ENCODE measurements around the gene NRBP1.
"Not testable (repeated sequence)": the region's sequence is repeated elsewhere in the genome, so short reads cannot be mapped to it uniquely, and the experiment has no call there.

Gene NRBP1

DNA sequence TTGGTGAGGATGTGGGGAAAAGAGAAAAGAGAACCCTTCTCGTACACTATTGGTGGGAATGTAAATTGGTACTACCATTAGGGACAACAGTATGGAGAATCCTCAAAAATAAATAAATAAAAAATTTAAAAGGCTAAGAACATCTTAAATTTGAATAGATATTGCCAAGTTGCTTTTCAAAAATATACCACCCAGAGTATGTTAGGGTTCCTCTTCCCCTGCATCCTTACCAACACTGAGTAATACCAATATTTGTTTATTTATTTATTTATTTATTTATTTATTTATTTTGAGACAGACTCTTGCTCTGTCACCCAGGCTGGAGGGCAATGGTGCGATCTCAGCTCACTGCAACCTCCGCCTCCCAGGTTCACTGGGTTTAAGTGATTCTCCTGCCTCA, 5.5 kb upstream of the NRBP1 start:
- DNase-seq, result no peak

DNA sequence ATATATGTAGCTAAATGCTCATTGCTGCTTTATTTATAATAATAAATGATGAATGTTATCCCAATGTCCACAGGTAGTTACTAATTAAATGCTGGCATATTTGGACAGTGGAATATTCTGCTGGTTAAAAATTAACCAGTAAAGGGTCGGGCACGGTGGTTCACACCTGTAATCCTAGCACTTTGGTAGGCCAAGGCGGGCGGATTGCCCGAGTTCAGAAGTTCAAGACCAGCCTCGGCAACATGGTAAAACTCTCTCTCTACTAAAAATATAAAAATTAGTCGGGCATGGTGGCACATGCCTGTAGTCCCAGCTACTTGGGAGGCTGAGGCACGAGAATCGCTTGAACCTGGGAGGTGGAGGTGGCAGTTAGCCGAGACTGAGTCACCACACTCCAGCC, 3.4 kb upstream of the NRBP1 start:
- DNase-seq, result not testable (repeated sequence)

DNA sequence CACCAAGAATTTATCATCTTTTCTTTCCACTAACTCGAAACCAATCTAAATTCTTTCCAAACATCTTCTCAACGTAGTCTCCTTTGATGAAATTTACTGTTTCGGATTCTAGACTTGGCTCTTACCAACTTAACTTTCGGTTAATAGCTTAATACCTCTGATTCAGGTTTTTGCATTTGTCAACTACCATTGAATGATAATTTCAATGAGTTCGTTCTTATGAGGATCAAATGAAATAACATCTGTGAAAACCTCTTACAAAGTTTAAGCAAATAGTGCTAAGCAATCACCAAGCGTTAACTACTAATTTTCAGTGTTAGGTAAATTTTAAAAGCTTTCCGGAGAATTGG, 593 bp upstream of the NRBP1 start:
- no peak for DNase-seq

DNA sequence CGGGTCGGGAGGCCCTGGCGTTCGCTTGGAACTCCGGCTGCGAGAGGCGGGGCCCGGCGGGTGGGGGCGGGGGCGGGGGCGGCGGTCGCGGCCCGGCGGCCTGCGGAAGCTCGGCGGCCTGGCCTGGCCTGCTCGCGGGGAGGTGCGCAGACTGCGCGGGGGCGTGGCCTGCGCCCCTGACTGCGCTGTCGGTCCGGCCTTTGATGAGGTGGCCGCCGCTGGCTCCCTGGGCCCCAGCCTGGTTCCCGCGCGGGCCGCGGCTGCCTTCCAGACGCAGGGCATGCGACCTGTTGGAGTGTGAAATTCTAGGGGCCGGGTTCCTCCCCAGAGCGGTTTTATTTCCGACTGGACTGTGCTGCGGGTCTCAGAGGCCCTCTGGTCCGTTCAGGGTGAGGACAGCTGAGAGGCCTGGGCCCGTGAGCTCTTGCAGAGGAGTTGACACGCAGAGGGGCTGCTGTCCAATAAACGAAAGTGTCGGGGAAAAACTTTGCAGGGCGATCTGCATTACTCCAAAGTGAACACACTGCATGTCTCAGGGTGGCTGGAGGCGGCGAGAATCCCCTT, 629 bp downstream of the NRBP1 start:
- DNase-seq, result peak; percentile 92

DNA sequence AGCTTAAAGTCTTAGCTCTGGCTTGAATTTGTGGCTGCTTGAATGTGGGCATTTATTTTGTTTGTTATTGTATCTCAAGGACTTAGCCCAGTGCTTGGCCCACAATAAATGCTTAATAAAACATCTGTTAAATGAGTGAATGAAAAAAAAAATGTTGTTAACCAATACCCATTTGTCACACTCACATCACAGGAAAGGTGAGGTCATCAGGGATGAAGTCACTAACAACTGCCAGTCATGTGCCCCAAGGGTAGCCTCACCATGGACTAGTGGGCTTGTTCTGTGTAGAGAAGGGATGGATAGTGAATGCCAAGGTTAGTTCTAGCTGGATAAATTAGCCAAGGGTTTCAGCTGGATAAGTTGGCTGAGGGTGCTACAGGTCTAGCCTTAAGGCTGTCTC, 3.0 kb downstream of the NRBP1 start:
- peak; percentile 30 for DNase-seq

DNA sequence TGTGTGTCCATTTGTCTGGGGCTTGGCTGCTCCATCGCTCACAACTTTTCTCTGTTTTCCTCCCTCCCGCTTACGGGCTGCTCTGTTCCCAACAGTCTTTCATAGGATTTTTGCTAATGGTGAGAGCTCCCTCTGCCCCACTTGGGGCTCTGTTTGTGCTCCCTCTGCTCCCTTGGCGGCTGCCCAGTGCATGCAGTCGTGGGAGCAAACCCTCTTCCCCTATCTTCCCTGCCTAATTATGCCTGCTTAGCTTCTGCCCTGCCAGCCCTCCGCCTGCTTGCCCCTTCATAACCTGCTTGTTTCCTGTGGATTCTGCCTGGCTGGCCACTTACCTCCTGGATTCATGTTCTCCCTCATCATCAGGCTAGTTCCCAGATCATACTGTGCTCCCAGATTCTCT, 7.2 kb downstream of the NRBP1 start:
- DNase-seq, result no peak

DNA sequence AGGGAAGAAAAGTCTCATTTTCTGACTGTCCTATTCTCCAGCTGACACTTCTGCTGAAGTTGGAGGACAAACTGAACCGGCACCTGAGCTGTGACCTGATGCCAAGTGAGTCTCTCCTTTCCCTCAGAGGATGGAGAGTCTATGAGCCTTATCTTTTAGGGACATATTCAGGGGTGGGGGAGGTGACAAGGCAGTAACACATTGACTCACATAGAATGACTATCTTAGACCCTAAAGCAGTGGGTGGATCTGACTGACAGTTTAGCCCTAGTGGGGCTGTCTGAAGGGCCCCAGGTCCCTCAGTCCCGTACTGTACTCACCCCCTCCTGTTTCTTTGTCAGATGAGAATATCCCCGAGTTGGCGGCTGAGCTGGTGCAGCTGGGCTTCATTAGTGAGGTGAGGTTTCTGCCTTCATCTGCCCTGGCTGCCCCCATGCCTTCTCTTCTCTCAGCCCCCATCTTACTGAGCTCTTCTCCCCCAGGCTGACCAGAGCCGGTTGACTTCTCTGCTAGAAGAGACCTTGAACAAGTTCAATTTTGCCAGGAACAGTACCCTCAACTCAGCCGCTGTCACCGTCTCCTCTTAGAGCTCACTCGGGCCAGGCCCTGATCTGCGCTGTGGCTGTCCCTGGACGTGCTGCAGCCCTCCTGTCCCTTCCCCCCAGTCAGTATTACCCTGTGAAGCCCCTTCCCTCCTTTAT, 12.9 kb downstream of the NRBP1 start:
- DNase-seq, result peak; percentile 25

DNA sequence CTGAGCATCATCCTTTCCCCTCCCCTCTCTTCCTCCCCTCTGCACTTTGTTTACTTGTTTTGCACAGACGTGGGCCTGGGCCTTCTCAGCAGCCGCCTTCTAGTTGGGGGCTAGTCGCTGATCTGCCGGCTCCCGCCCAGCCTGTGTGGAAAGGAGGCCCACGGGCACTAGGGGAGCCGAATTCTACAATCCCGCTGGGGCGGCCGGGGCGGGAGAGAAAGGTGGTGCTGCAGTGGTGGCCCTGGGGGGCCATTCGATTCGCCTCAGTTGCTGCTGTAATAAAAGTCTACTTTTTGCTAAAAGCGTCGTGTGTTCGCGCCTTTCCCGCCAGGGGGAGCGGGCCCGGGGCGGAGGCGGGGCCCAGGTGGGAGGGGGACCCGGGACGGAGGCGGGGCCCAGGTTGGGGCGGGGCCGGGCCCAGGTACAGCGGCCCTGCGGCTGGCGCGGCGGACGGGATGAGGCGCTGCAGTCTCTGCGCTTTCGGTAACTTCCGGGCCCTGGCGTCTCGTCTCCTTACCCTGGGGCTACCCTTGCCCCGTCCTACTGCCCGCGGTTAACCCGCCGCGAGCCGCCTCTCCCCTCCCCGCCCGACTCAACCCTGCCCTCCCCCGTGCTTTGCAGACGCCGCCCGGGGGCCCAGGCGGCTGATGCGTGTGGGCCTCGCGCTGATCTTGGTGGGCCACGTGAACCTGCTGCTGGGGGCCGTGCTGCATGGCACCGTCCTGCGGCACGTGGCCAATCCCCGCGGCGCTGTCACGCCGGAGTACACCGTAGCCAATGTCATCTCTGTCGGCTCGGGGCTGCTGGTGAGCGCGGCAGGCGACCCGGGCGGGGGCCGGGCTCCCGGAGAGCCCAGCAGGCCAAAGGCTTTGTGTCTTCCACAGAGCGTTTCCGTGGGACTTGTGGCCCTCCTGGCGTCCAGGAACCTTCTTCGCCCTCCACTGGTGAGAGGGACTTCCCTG, 13.8 kb downstream of the NRBP1 start, which contains the start of gene KRTCAP3:
KRTCAP3 (plus strand) TSS at position 424 of the 962 bp plus-strand sequence; CDS start at position 456, 32 bp downstream.
- DNase-seq, result no peak

DNA sequence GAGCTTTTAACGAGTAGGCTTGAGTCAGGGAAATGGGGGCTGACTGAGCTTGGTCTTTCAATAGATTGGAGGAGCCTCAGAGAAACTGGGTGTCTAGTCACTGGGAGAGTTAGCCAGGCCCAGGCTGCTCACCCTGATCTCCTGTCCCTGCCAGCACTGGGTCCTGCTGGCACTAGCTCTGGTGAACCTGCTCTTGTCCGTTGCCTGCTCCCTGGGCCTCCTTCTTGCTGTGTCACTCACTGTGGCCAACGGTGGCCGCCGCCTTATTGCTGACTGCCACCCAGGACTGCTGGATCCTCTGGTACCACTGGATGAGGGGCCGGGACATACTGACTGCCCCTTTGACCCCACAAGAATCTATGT, 14.5 kb downstream of the NRBP1 start:
- no peak for DNase-seq

DNA sequence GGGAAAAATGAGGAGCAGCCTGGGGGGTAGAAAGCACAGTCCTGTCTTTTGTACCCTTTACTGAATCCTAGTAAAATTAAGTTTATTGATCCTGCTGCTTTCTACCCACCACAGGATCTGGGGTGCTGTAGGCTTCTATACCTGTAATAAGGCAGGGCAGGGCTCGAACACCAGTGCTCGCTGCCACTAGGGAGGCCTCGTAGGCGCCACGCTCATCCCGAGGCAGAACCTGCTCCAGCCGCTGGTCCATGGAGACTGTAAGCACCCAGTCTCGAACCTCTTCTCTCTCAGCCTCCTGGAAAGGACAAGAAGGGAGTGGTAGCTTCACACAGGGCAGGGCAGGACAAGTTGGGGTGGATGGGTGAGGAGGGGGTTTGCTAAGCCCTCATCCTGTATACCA, 16.7 kb downstream of the NRBP1 start:
- DNase-seq, result no peak

DNA sequence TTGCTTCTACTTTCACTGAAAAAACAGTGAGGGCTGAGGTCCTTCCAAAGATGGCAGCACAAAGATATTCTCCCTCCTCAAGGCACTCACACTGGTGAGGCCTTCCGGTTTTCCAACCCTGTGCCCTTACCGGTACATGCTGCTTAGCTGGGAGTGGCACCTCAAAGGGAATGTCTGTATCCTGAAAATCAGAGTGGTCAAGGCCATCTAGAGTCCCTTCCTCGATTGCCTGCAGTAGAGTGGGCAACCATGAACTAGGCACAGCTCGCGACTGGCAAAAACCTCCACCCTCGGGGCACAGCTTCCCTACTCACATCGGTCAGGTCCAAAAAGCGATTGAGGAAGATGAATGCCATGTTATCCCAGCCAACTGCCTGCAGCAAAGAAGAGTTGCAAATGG, 17.2 kb downstream of the NRBP1 start:
- no peak for DNase-seq

DNA sequence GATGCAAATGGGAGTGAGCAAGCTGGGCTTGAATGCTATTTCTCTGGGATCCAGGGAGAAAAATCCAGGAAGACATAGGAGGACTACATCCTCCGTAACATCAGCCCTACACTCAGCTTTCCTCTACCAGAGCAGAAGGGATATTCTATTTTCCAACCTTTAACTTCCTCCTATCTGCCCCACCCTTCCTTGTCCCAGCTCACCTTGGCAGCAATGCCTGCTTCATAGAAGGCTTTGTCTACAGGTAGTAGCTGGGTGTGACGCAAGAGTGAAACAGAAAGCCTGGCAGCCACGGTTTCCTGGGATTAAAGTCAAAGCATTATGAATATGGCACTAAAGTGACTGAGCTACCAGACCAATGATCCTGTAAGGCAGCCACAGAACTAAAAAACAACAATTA, 17.6 kb downstream of the NRBP1 start:
- no peak for DNase-seq

DNA sequence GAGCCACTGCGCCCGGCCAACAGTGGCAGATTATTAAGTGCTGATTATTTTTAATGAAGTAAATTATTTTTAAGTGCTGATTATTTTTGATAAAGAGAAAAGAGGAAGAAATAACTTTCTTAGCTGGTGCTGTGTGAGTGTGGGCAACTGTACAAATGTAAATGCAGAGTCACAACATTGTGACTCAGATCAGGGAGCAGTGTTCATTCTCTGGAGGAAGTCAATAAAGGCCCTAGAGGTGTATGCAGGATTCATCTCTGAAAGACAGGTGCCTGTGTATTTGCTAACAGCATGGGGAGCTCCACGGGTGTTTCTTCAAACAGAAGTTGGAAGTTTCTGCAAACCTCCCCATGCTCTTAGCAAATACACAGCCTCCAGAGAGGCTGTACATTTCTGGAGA, 19.9 kb downstream of the NRBP1 start:
- no peak for DNase-seq

DNA sequence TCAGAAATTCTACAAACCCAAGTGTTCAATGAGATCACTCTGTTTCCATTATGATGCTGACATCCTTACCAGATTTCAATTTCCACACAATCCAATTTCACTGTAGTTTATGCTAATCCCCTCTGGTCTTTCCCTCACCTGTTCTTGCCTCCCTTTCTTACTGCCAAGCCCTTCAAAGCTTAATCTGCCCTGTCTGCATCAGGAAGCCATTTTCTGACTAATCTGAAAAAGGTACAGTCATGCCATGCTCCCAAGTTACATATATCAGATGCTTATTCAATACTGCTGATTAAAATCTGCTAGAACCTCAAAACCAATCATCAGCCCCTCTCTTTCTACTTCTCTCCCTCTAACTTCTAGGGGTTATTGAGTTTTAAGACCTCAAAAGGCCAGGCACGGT, 22.7 kb downstream of the NRBP1 start:
- DNase-seq, result no peak

DNA sequence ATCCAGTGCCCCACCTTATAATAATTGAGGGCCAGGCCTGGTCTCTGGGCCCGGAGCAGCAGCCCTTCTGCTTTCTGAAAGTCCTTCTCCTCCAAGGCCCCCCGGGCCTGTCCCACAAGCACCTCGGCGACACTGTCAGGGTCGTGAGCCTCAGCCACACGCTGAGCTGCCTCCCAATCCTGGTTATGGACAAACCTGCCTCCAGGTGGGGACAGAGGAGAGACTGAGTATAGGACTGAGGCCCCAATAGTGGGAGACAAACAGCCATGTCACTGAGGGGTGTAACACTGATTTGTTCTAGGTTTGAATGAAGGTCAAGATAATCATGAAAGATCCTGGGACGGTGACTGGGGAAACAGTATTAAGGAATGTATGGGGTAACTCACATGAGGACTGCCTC, 25.5 kb downstream of the NRBP1 start:
- DNase-seq, result no peak

DNA sequence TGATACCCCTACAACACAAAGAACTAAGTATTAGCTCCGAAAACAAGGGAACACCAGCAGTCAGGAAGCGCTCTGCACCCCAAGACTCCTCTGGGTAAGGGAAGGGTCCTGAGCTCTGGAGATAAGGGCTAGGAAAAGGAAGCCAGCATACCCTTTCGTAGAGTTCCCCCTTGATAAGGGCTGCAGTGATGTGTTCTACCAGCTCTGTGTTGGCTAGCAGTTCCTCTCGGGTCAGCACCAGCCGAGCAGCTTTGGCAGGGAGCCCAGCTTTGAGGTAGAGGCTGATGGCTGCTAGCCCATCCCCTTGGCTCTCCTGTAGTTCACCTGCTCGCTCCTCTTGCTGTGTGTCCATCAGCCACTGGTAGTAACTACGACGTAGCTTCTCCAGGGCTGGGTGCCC, 32.7 kb downstream of the NRBP1 start:
- peak; percentile 57 for DNase-seq

DNA sequence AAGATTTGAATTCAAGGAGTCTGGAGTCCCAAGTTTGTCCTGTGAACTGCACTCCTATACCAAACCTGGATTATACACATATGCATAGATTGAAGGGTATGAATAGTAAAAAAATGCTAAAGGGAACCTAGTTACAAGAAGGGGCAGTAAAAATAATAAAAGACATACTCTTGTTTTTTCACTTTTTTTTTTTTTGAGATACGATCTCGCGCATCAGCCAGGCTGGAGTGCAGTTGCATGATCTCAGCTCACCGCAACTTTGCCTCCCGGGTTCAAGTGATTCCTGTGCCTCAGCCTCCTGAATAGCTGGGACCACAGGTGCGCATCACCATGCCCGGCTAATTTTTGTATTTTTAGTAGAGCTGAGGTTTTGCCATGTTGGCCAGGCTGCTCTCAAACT, 36.0 kb downstream of the NRBP1 start:
- no peak for DNase-seq

DNA sequence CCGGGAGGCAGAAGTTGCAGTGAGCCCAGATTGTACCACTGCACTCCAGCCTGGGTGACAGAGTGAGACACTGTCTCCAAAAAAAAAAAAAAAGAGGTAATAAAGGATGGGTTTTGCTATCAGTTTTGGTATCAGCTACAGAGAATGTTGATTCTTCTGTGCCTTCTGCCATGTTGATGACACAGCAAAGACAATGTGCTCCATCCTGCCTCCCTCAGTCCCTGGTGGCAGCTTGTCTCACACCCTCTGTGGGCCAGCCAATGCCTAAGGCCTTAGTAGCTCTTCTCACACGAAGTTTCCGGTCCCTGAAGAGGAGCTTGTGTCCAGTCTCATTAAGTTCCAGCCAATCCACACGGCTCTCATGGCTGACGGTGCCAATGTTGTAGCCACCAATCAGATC, 43.5 kb downstream of the NRBP1 start:
- peak; percentile 8 for DNase-seq

DNA sequence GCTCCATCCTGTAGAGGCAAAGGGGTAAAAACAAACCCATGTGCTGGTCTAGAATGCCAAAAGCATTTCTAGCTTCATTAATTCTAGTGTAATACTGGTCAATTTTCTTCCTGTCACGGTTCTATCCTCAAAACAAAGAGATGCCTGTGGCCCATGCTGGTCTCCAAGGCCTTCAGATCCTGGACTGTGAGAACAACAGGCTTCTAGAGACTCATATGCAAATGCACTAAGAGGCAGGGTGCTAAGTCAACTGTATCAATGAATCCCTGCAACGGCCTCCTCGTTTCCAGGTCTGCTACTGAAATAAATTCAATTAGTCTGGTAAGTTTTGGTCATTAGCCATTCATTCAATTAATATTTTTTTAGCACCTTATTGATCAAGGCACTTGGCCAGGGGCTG, 57.1 kb downstream of the NRBP1 start:
- DNase-seq, result no peak

DNA sequence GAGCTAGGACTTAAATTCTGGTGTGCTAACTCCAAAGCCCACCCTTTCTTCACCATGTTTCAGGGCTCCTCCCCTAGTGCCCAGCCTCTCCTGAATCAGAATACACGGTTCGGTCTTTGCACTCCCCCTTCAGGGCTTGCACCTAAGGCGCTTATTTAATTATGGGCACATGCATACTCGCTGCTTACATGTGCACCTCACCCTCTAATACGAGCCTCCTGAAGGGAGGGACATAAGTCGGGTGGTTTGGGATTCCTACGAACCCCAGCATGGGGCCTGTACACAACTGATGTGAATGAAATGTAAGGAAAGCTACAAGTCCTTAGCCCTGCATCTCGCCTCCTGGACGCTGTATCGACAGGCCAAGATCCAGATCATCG, 60.7 kb downstream of the NRBP1 start:
- peak; percentile 49 for DNase-seq

DNA sequence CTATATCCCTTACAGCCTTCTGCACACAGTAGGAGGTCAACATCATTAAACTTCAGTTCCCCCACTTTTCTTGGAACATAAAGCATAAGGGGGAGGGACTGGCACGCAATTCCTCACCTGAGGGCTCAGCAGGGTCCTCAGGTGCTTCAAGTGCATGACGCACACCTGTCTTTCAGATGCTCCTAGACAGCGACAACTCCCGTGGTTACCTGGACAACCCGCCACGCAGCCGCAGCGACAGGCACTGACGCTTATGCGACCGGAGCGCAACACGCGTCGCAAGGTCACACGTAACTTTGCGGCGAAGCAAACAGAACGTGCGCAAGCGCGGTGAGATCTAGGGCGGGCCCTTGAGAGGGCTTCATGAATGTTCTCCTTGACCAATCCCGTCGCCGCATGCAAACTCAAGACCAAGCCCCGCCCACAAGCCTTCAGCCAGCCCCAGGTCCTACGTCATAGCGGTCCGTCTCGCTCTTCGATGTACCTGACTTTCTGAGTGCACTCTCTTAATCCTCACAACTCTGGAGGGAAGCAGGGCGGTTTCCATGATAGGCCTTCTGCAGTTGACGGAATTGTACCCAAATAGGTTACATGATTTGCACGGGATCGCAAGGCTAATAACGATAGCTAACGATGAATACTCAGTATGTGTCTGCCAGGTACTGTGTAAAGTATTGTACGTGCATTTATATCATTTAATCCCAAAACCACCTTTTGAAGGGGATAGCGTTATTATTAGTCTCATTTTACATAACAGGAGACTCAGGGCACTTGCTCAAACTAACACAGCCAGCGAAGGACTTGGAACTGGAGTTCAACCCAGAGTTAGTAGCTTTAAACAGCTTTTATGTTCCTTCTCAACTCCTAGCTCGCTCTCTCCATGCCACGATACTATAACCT, 61.3 kb downstream of the NRBP1 start, which contains the start of gene IFT172:
IFT172 (minus strand) TSS at position 246 of the 900 bp plus-strand sequence; CDS start at position 156, 90 bp downstream.
- DNase-seq, result peak; percentile 99
